HepG2 (cell line): ENCODE results near the gene MRPS7. TPM values are rescaled to one million over a fixed set of nuclear protein-coding genes. Genes with fewer than 3 reads are reported as not detected.

Source experiments
- AGO1 ChIP-seq: fragments of 200-400 bp; formaldehyde crosslinking; IDR thresholded peaks from 2 replicates; pipeline ENCODE4 v1.6.1; 2017; ENCODE audit warnings: mild to moderate bottlenecking, low read depth, low read length, moderate library complexity; ENCODE audit not compliant: poor library complexity, severe bottlenecking
- AKAP8 ChIP-seq: sonication (generic); formaldehyde crosslinking; IDR thresholded peaks from 2 replicates; pipeline ENCODE4 v1.5.1; 2020; ENCODE audit warnings: mild to moderate bottlenecking, missing genetic modification reagents
- ATF4 ChIP-seq, 2 experiments: fragments of 450-650 bp in 1 of 2; sonication (generic) in 1 of 2; formaldehyde crosslinking; IDR thresholded peaks; 2 replicates each; pipeline versions ENCODE4 v1.5.0 to v1.8.0; 2020 to 2022; ENCODE audit warnings: mild to moderate bottlenecking in 1 of 2, missing genetic modification reagents in 1 of 2
- DR1 ChIP-seq: sonication (generic); formaldehyde crosslinking; IDR thresholded peaks from 2 replicates; pipeline ENCODE4 v1.8.0; 2021; ENCODE audit warnings: mild to moderate bottlenecking, missing genetic modification reagents, inconsistent platforms
- EP300 ChIP-seq, 3 experiments: sonication (generic) in 1 of 3; formaldehyde crosslinking in 1 of 3; IDR thresholded peaks; 2 replicates each; pipeline versions ENCODE4 v1.5.1 to v1.6.1; 2011 to 2020; ENCODE audit warnings: low read depth in 2 of 3, low read length in 2 of 3, borderline replicate concordance in 1 of 3, improper control_type of control experiment in 1 of 3, mild to moderate bottlenecking in 1 of 3, missing genetic modification reagents in 1 of 3, moderate library complexity in 1 of 3
- HNRNPL ChIP-seq: fragments of 200-400 bp; formaldehyde crosslinking; IDR thresholded peaks from 2 replicates; pipeline ENCODE4 v1.6.1; 2017; ENCODE audit warnings: mild to moderate bottlenecking, low read depth, low read length
- HNRNPUL1 ChIP-seq: fragments of 200-400 bp; formaldehyde crosslinking; IDR thresholded peaks from 2 replicates; pipeline ENCODE4 v1.6.1; 2017; ENCODE audit warnings: low read depth, mild to moderate bottlenecking, low read length, moderate library complexity
- HOXA5 ChIP-seq: sonication (generic); formaldehyde crosslinking; IDR thresholded peaks from 2 replicates; pipeline ENCODE4 v1.4.0; 2020; ENCODE audit warnings: missing genetic modification reagents
- IKZF5 ChIP-seq: IDR thresholded peaks from 2 replicates; pipeline ENCODE4 v1.6.1; 2018; ENCODE audit warnings: missing genetic modification reagents, mild to moderate bottlenecking, missing compliant biosample characterization
- IRF9 ChIP-seq: sonication (generic); formaldehyde crosslinking; IDR thresholded peaks from 2 replicates; pipeline ENCODE4 v1.8.0; 2022; ENCODE audit warnings: missing genetic modification reagents, mild to moderate bottlenecking, borderline replicate concordance
- JUND ChIP-seq: sonication (generic); formaldehyde crosslinking; IDR thresholded peaks from 2 replicates; pipeline ENCODE4 v1.8.0; 2022; ENCODE audit warnings: mild to moderate bottlenecking, missing genetic modification reagents
- KDM1A ChIP-seq: IDR thresholded peaks from 2 replicates; pipeline ENCODE4 v1.6.1; 2016; ENCODE audit warnings: missing compliant biosample characterization
- MEIS2 ChIP-seq: sonication (generic); formaldehyde crosslinking; IDR thresholded peaks from 2 replicates; pipeline ENCODE4 v1.9.0; 2021; ENCODE audit warnings: mild to moderate bottlenecking, missing genetic modification reagents
- PAWR ChIP-seq: sonication (generic); formaldehyde crosslinking; IDR thresholded peaks from 2 replicates; pipeline ENCODE4 v1.4.0; 2020; ENCODE audit warnings: missing genetic modification reagents, mild to moderate bottlenecking, borderline replicate concordance
- RELA ChIP-seq: sonication (generic); formaldehyde crosslinking; IDR thresholded peaks from 2 replicates; pipeline ENCODE4 v1.4.0; 2020; ENCODE audit warnings: missing genetic modification reagents
- SALL2 ChIP-seq: sonication (generic); formaldehyde crosslinking; IDR thresholded peaks from 2 replicates; pipeline ENCODE4 v1.8.1; 2023; ENCODE audit warnings: mild to moderate bottlenecking, missing genetic modification reagents, inconsistent platforms
- THRA ChIP-seq: sonication (generic); formaldehyde crosslinking; IDR thresholded peaks from 2 replicates; pipeline ENCODE4 v1.4.0; 2020; ENCODE audit warnings: missing genetic modification reagents, borderline replicate concordance
- XRCC5 ChIP-seq: fragments of 200-400 bp; formaldehyde crosslinking; optimal IDR thresholded peaks from 2 replicates; pipeline ENCODE3; 2017; ENCODE audit warnings: mild to moderate bottlenecking, low read length
- ZKSCAN8 ChIP-seq: IDR thresholded peaks from 2 replicates; pipeline ENCODE4 v1.6.1; 2016; ENCODE audit warnings: borderline replicate concordance, missing genetic modification reagents, missing compliant biosample characterization
- ZNF180 ChIP-seq: sonication (generic); formaldehyde crosslinking; IDR thresholded peaks from 2 replicates; pipeline ENCODE4 v1.4.0; 2020; ENCODE audit warnings: low read depth, missing genetic modification reagents, borderline replicate concordance
- ZNF264 ChIP-seq: sonication (generic); formaldehyde crosslinking; IDR thresholded peaks from 2 replicates; pipeline ENCODE4 v1.4.0; 2020; ENCODE audit warnings: missing genetic modification reagents
- ZNF296 ChIP-seq: sonication (generic); formaldehyde crosslinking; conservative IDR thresholded peaks from 2 replicates; pipeline ENCODE4 v1.5.0; 2020; ENCODE audit warnings: mild to moderate bottlenecking, missing genetic modification reagents
- ZNF670 ChIP-seq: sonication (generic); formaldehyde crosslinking; IDR thresholded peaks from 2 replicates; pipeline ENCODE4 v1.8.0; 2022; ENCODE audit warnings: mild to moderate bottlenecking, missing genetic modification reagents, borderline replicate concordance
- polyA plus RNA-seq, 8 experiments: library from polyadenylated mRNA; depleted of rRNA in 3 of 8; stranded (reverse) in 7 of 8; unstranded in 1 of 8; fragments of >200 nt; fragmentation: Illumina TruSeq in 4 of 8; extraction: Trizol in 4 of 8; gene quantifications; 2 replicates each; pipeline versions ENCODE4 v1.2.1 to v1.2.3, GENCODE V29; 2011 to 2016; ENCODE audit warnings: low read depth in 4 of 8, missing spikeins in 1 of 8, mixed read lengths in 1 of 8; ENCODE audit not compliant: insufficient read depth in 1 of 8
- total RNA-seq, 5 experiments: library from RNA; depleted of rRNA; stranded (reverse); fragments of >200 nt; fragmentation: Illumina TruSeq; extraction: Trizol; gene quantifications; 2 replicates each; pipeline ENCODE4 v1.2.3, GENCODE V29; 2016; ENCODE audit warnings: low read depth in 1 of 5

MRPS7 gene
- total and polyA plus RNA-seq, 2 of the 13 experiments (the other 11 are each of a cell fraction or from before 2014, with no cell fraction given) = 97.0 to 162 TPM

- TF ChIP-seq PAWR (CRISPR knock-in tag) = peak; percentile 6; the same call in 1 of the 2 replicates
- no peak for TF ChIP-seq ZNF180 (CRISPR knock-in tag)
- peak; percentile 91; the same call in 1 of the 2 replicates for TF ChIP-seq IRF9
- TF ChIP-seq ZKSCAN8 = no peak
- no peak for TF ChIP-seq EP300 (IDR thresholded peaks at IDR 0.05; ENCODE audit: low read depth in 2 of 2, low read length in 2 of 2)
- no peak for TF ChIP-seq EP300 (CRISPR knock-in tag; IDR thresholded peaks at IDR 0.05; ENCODE audit: borderline replicate concordance)
- TF ChIP-seq AKAP8 = peak; percentile 52; the same call in 1 of the 2 replicates
- TF ChIP-seq KDM1A (CRISPR knock-in tag) = no peak; the same call in 1 of the 2 replicates
- no peak; the same call in 1 of the 2 replicates for TF ChIP-seq ZNF670 (CRISPR knock-in tag)
- peak; percentile 46 for TF ChIP-seq AGO1
- TF ChIP-seq HNRNPL = no peak
- TF ChIP-seq DR1 (CRISPR knock-in tag) = peak; percentile 90
- TF ChIP-seq MEIS2 (CRISPR knock-in tag) = no peak
- TF ChIP-seq THRA (CRISPR knock-in tag) = peak; percentile 75; the same call in 1 of the 2 replicates
- peak; percentile 47 for TF ChIP-seq XRCC5
- peak; percentile 44; the same call in 1 of the 2 replicates for TF ChIP-seq RELA
- peak; percentile 11; the same call in 1 of the 2 replicates for TF ChIP-seq ZNF296 (CRISPR knock-in tag)
- TF ChIP-seq SALL2 = peak; percentile 85
- no peak for TF ChIP-seq HNRNPUL1
- TF ChIP-seq JUND (CRISPR knock-in tag) = 0 out of 2 replicates have a peak, but pooled peaks have one; percentile 13
- peak in 1 of 2 experiments; percentile 49; a peak in 2 of 4 replicates for TF ChIP-seq ATF4 (CRISPR knock-in tag; IDR thresholded peaks at IDR 0.05)
- peak; percentile 94 for TF ChIP-seq IKZF5 (CRISPR knock-in tag)
- TF ChIP-seq HOXA5 (CRISPR knock-in tag) = peak; percentile 89; the same call in 1 of the 2 replicates
- 0 out of 2 replicates have a peak, but pooled peaks have one; percentile 15 for TF ChIP-seq ZNF264
Observed at GRCh38 chr17:75289115-75289831, 27.6 kb downstream of the MRPS7 start, which contains the start of gene SLC25A19 (continued).
